Nephron progenitor cell (in vitro differentiated cells): ENCODE results near the gene GNL2.
"Not testable (repeated sequence)": the region's sequence is repeated elsewhere in the genome, so short reads cannot be mapped to it uniquely, and the experiment has no call there.

Source experiments
- DNase-seq: peaks from one replicate; pipeline ENCODE4 v3.0.0; 2021
- H3K27ac Mint-ChIP-seq: 2 replicates; pipeline ENCODE4 v1.8.0; 2021; ENCODE audit warnings: mild to moderate bottlenecking, moderate library complexity, mixed read lengths
- H3K27me3 Mint-ChIP-seq: 2 replicates; pipeline ENCODE4 v1.8.0; 2021; ENCODE audit warnings: mild to moderate bottlenecking, low read depth, mixed read lengths; ENCODE audit not compliant: poor library complexity
- H3K36me3 Mint-ChIP-seq: 2 replicates; pipeline ENCODE4 v1.8.0; 2021; ENCODE audit warnings: low read depth, mixed read lengths
- H3K4me1 Mint-ChIP-seq: 2 replicates; pipeline ENCODE4 v1.8.0; 2021; ENCODE audit warnings: mixed read lengths
- H3K4me3 Mint-ChIP-seq: 2 replicates; pipeline ENCODE4 v1.8.0; 2021; ENCODE audit warnings: mild to moderate bottlenecking, moderate library complexity, mixed read lengths
- H3K9me3 Mint-ChIP-seq: 2 replicates; pipeline ENCODE4 v1.8.0; 2021; ENCODE audit warnings: mild to moderate bottlenecking, moderate library complexity, mixed read lengths
- TF ChIP-seq, protein P1 (sequence below): fragments of 200-600 bp; sonication (generic); IDR thresholded peaks from 2 replicates; pipeline ENCODE4 v1.5.0; 2021; ENCODE audit warnings: antibody characterized with exemption

The GNL2 gene

GRCh38 chr1:37560401-37561132 lies 35.2 kb downstream of the GNL2 start:
- Mint-ChIP-seq H3K27me3 (peaks cover 3% of the 10 kb centered on the region), H3K4me1 (peaks cover 34% of the 10 kb centered on the region), H3K27ac (no peak overlapping the region), H3K9me3 (peaks cover 2% of the 10 kb centered on the region), H3K36me3 (peaks cover 25% of the 10 kb centered on the region), H3K4me3 (no peak overlapping the region)
- no peak for DNase-seq
- TF ChIP-seq, protein P1, sequence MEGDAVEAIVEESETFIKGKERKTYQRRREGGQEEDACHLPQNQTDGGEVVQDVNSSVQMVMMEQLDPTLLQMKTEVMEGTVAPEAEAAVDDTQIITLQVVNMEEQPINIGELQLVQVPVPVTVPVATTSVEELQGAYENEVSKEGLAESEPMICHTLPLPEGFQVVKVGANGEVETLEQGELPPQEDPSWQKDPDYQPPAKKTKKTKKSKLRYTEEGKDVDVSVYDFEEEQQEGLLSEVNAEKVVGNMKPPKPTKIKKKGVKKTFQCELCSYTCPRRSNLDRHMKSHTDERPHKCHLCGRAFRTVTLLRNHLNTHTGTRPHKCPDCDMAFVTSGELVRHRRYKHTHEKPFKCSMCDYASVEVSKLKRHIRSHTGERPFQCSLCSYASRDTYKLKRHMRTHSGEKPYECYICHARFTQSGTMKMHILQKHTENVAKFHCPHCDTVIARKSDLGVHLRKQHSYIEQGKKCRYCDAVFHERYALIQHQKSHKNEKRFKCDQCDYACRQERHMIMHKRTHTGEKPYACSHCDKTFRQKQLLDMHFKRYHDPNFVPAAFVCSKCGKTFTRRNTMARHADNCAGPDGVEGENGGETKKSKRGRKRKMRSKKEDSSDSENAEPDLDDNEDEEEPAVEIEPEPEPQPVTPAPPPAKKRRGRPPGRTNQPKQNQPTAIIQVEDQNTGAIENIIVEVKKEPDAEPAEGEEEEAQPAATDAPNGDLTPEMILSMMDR, result no peak

DNA sequence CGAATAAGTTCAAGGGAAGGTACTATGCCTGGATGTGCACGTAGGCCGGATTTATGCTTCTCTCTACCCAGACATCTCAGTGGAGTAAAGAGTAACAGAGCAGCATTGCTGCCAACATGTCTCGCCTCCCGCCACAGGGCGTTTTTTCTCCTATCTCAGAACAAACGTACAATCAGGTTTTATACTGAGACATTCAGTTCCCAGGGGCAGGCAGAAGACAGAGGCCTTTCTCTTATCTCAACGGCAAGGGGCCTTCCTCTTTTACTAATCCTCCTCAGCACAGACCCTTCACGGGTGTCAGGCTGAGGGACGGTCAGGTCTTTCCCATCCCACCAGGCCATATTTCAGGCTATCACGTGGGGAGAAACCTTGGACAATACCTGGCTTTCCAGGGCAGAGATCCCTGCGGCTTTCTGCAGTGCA lies 35.8 kb downstream of the GNL2 start:
- peaks cover 34% of the 10 kb centered on the region for H3K4me1 Mint-ChIP-seq
- not testable (repeated sequence) for H3K27me3 Mint-ChIP-seq, H3K27ac Mint-ChIP-seq, DNase-seq, H3K9me3 Mint-ChIP-seq, H3K4me3 Mint-ChIP-seq
- peaks cover 22% of the 10 kb centered on the region for H3K36me3 Mint-ChIP-seq

GRCh38 chr1:37559080-37559479 lies 36.7 kb downstream of the GNL2 start:
- DNase-seq, result no peak
- Mint-ChIP-seq H3K27me3 (peaks cover 3% of the 10 kb centered on the region), H3K4me3 (peak overlapping the region; percentile 45), H3K4me1 (peaks cover 36% of the 10 kb centered on the region), H3K36me3 (peaks cover 22% of the 10 kb centered on the region), H3K9me3 (peaks cover 12% of the 10 kb centered on the region), H3K27ac (no peak overlapping the region)
- TF ChIP-seq, protein P1, result no peak

DNA sequence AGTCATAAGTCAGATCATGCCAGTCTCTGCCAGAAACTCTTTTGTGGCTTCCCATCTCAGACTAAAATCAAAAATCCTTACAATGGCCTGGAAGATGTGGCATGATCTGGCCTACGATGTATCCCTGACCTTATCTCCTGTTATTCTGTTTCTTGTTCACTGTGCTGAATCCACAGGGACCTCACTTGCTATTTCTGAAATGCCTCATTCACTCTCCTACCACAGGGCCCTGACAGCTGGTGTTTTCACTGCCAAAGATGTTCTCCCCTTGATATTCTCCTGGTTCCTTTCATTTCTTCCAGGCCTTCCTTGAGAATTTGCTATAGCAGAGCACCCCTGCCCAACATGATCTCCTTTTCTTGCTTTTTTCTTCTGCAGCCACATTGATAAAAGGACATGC lies 37.3 kb downstream of the GNL2 start:
- H3K4me1 Mint-ChIP-seq, result peaks cover 42% of the 10 kb centered on the region
- H3K27me3 Mint-ChIP-seq, result peaks cover 3% of the 10 kb centered on the region
- H3K36me3 Mint-ChIP-seq, result peaks cover 22% of the 10 kb centered on the region
- no peak overlapping the region for H3K27ac Mint-ChIP-seq
- peaks cover 12% of the 10 kb centered on the region for H3K9me3 Mint-ChIP-seq
- TF ChIP-seq, protein P1, result no peak
- no peak for DNase-seq
- peak overlapping the region; percentile 97 for H3K4me3 Mint-ChIP-seq

- peaks cover 12% of the 10 kb centered on the region for H3K9me3 Mint-ChIP-seq
- peaks cover 3% of the 10 kb centered on the region for H3K27me3 Mint-ChIP-seq
- H3K4me3 Mint-ChIP-seq, result peak overlapping the region; percentile 97
- peaks cover 52% of the 10 kb centered on the region for H3K4me1 Mint-ChIP-seq
- DNase-seq, result no peak
- peak overlapping the region; percentile 98 for H3K27ac Mint-ChIP-seq
- H3K36me3 Mint-ChIP-seq, result peaks cover 28% of the 10 kb centered on the region
- TF ChIP-seq, protein P1, result no peak
Measured at GRCh38 chr1:37557402-37557801, 38.3 kb downstream of the GNL2 start.

GRCh38 chr1:37556712-37557196 lies 39.0 kb downstream of the GNL2 start, which contains the start of gene DNALI1:
DNALI1 (plus strand) TSS chr1:37556940; CDS start chr1:37556995, 55 bp downstream.
- peaks cover 58% of the 10 kb centered on the region for H3K4me1 Mint-ChIP-seq
- H3K4me3 Mint-ChIP-seq, result peak within 1 kb of the TSS; percentile 97
- TF ChIP-seq, protein P1, result no peak
- H3K9me3 Mint-ChIP-seq, result peaks cover 12% of the 10 kb centered on the region
- H3K36me3 Mint-ChIP-seq, result peaks cover 29% of the 10 kb centered on the region
- H3K27ac Mint-ChIP-seq, result peak within 1 kb of the TSS; percentile 98
- peaks cover under 1% of the 10 kb centered on the region for H3K27me3 Mint-ChIP-seq
- DNase-seq, result peak; percentile 96
